Forelimb muscle (tissue), 1 donor: ENCODE data around the gene SLC5A4. TPM values are rescaled to one million over a fixed set of nuclear protein-coding genes. Genes with fewer than 3 reads are reported as not detected.
"Not testable (repeated sequence)": the region's sequence is repeated elsewhere in the genome, so short reads cannot be mapped to it uniquely, and the experiment has no call there.

Experiments
- DNase-seq: peaks from one replicate; pipeline ENCODE4 v3.0.0-alpha.2; 2013; ENCODE audit warnings: low read depth
- polyA plus RNA-seq: library from polyadenylated mRNA; unstranded; fragments of 120-200 nt; gene quantifications from one replicate; pipeline ENCODE4 v1.2.1, GENCODE V29; 2013; ENCODE audit not compliant: insufficient read length

The SLC5A4 gene
- polyA plus RNA-seq, 1 donor = 1.6 TPM

DNA sequence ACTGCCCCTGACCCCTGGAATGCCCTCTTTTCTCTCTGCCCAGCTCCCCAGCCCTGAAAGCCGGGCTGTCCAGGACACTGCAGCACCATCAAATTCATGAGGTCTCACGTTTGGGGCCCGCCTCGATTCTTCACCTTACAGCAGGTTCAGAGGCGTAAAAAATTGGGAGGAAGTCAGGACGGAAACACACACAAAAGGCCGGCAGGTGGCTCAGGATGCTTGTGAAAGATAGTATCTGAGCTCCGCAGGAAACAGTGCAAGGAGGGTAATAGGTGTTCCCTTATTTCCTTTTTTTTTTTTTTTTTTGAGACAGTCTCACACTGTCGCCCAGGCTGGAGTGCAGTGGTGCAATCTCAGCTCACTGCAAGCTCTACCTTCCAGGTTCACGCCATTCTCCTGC lies 54.4 kb downstream of the SLC5A4 start:
- DNase-seq = no peak

DNA sequence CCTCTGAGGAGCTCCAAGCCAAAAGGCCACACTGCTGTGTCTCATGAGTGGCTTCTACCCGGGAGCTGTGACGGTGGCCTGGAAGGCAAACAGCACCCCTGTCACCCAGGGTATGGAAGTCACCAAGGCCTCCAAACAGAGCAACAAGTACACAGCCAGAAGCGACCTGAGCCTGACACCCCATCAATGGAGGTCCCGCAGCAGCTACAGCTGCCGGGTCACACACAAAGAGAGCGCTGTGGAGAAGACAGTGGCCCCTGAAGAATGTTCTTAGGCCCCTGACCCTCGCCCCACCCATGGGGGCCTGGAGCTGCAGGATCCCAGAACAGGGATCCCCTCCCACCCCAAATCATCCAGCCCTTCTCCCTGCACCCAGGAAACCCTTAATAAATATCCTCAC lies 55.2 kb downstream of the SLC5A4 start:
- no peak for DNase-seq

DNA sequence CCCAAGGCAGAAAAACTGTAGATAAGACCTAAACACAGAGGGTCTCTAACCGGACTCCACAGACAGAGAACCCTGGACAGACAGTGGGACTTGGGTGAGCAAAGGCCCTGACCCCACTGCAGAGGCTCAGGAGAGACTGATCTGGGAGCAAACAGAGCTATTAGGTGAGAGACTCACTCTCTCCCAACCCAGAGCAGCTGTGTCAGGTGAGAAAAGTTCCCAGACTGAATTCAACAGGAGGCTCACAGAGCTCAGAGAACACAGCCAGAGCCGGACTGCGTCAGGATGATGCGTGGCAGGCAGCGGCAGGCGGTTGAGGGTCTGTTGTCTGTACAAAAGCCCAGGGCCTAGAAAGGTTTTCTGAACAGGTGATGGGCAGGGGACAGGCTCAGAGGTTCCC lies 55.8 kb downstream of the SLC5A4 start:
- DNase-seq = no peak

DNA sequence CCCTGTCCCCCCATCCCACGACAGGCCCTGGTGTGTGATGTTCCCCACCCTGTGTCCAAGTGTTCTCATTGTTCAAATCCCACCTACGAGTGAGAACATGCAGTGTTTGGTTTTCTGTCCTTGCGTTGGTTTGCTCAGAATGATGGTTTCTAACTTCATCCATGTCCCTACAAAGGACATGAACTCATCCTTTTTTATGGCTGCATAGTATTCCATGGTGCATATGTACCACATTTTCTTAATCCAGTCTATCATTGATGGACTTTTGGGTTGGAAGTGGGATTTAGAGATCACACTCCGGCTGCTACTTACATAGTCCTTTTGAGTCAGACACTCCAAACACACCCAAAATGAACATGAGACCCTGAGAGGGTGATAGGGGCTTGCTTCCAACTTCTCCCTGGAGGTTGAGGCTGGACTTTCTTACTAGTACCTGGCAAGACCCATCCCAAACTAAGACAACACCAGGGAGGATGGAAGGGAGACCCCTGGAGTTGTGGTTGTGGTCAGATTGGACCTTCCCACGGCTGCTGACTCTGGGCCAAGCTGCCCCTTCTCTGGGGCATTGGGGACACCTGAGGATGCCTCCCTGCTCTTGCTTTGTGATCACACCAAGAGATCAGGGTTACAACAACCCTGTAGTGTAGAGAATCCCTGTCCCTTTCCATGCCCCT lies 57.5 kb downstream of the SLC5A4 start:
- DNase-seq = not testable (repeated sequence)

DNA sequence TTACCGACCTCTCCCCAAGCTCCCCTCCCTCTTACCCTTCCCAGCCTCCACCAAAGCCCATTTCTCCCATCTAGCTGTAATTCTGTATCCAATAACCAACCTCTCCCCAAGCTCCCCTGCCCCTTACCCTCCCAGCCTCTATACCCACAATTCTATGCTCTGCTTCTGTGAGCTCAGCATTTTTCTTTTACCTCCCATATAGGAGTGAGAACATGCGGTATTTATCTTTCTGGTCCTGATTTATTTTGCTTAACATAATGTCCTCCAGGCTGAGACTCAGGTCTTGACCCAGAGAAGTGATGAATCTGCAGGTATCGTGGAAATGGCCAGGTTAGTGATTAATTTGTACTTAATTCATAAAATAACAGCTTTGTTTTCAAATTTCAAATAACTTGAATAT lies 59.2 kb downstream of the SLC5A4 start:
- DNase-seq = not testable (repeated sequence)

DNA sequence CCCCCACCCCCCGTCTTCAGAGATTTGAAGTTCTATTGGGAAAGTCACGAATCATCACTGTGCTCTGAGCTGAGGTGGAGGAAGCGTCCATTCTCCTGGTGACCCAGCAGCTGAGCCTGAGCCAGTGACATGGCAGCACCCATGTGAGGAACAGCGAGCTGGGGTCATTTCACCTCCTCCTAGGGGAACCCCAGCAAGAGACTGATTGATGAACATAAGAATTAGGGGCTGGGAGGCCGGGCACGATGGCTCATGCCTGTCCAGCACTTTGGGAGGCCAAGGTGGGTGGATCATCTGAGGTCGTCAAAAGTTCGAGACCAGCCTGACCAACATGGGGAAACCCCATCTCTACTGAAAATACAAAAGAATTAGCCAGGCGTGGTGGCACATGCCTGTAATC lies 61.8 kb downstream of the SLC5A4 start:
- not testable (repeated sequence) for DNase-seq

DNA sequence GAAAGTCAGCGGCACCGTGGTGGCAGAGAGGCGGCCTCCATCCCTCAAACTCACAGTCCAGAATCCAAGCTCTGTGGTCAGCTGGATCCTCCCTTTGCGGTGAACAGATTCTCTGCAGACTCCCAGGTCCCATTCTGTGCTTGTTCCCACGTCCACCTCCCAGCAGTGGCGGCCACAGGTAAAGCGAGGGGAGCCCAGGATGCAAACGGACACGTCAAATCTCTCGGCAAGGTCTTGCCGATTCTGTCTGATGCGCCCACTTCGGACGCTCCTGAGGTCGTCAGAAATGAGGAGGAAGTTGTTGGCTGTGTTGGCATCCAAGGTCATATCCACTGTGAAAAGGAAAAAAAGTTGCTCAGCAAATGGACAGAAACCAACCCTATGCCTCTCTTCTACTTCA lies 64.1 kb downstream of the SLC5A4 start:
- not testable (repeated sequence) for DNase-seq

DNA sequence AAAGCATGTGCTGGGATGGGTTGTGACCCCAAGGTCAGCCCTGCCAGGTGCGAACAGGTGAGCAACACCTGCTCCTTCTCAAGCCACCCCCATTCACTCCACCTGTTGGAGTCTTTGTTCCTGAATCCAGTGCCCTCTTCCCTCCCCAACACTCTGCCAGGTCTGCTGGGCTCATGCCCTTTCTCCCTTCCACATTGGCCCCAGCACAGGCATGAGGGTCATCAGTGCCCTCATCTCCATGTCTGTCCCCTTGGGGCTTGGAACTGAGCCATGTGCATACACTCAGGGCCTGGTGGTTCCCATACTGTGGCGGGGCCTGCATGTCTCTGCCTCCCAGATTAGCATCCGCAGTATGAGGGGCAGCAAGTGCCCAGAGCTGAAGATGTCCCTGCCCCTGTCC lies 69.3 kb downstream of the SLC5A4 start:
- no peak for DNase-seq

DNA sequence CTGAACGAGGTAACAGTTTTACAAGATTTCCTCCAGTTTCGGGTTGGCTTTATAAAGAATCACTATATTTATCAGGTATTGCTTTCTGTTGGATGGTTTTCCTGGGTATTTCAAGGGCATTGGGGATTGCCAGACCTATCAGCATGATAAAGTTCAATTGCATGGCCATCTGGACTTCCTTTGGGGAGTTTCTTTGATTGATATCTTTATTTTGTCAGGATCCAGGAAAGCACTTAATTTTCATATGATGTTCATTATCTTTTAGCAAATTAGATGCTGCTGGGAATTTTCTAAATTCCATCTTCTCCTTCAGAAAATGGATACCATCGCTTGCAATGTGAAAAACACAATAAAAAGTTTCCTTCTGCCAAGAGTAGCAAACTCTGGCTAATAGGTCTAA lies 71.5 kb downstream of the SLC5A4 start:
- no peak for DNase-seq

DNA sequence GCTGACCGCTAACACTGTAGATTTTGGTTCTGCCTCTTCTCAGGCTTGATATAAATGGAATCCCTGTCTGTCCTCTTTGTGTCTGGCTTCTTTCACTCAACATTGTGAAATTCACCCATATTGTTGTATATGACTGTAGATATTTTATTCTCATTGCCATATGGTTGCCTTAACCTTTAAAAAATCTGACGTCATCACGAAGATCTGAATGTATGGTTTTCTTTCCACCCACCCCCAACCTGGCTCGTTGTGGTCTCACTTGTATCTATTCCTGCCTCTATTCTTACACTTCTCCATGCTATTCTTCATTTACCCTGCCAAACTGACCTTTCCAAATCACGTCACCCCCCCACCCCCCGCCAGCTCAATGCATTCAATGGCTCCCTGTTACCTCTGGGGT lies 74.1 kb downstream of the SLC5A4 start:
- DNase-seq = no peak

DNA sequence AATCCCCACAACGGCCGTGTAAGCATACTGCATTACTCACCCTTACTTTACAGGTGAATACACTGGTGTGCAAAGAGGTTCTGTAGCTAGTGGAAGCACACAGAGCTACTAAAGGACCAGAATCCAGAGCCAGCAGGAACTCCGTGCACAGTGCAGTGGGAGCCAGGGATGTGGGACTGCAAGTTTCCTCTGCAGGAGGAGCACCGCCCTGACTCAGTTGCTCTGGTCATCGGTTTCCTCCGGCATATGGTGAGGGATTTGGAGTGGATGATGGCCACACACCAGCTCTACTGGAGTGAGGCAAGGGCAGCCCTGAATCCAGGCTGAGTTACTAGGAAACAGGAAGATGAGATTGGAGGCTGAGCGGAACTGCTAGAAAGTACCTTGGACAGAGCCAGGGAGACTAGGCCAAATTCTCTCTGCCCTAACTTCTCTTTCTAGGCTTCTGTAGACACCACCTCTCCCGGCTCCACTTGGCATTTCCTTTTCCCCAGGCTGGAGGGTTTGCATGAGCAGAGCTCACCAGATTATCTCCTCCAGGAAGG lies 77.9 kb downstream of the SLC5A4 start:
- no peak for DNase-seq

DNA sequence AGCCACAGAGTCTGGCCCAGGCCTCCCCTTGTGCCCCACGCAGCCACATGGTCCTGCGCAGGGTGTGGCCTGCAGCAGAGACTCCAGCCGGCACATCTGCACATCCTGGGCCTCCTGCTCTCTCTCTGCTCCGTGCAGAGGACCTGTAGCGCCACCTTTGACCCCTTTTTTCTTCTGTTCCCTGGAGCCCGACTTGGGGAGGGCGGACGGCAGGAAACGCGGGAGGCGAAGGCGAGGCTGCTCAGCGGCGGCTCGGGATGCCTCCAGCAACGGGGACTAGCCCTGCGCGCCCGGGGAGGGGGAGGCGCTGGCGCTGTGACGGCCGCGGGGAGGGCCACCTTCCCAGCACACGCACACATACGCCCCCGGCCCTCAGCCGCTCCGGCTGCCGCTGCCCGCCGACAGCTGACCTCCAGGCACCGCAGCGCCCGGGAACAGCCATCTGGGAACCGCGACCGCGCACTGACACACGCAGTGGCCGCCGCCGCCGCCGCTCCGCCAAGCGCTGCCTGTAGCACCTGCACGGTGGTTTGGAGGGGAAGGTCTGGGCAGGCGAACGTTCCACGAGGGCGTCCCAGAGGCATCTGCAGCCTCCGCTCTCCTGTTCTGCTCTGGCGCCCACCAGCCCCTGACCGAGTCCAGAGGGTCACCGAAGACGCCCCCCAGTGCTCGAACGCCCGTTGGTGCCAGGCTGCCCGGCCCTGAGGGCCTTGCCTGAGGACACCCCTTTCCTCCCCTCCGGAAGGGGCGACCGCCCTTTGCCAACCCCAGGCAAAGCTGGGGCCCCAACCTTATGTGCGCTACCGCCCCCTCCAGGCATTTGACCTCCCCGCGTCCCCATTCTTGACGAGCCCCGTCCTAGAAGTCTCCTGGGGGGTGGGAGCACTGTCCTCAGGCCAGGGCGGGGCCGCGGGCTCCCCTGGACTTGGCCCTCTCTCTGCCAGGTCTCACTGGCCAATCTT lies 79.2 kb downstream of the SLC5A4 start:
- DNase-seq = no peak

DNA sequence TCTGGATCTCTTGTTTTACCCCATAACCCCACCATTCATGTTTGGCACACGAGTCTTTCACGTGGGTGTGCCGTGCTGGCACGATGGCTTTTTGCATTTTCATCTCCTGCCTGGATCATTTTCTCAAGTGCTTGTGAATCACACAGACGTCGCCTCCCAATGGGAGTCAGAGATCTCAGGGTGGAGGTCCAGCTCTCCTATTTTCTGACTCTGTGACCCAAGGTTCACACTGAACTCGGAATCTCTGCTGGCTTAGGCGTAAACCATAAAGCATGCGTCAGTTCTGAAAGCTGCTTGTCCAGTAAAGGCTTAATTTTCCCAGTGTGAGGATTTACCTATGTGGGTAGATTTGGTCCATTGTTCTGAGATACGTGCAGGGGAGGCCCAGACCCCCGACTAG lies 80.0 kb downstream of the SLC5A4 start:
- DNase-seq = no peak

Other genes starting within 250 kb of the SLC5A4 start
- 1.2 TPM for gene SLC5A1, start 212.1 kb downstream of the SLC5A4 start, polyA plus RNA-seq
- not detected for gene C22orf42, start 96.0 kb downstream of the SLC5A4 start, polyA plus RNA-seq
- gene RFPL2, start 50.3 kb downstream of the SLC5A4 start, polyA plus RNA-seq = 0.16 TPM
- not detected for gene RFPL3, start 102.5 kb upstream of the SLC5A4 start, polyA plus RNA-seq
- 59.3 TPM for gene RTCB, start 156.9 kb upstream of the SLC5A4 start, polyA plus RNA-seq
- not detected for gene BPIFC, start 209.1 kb upstream of the SLC5A4 start, polyA plus RNA-seq
- 56.1 TPM for gene FBXO7, start 219.5 kb upstream of the SLC5A4 start, polyA plus RNA-seq